NCI-H82 (cell line): ENCODE data around the gene KCNK16.

Experiments used
- DNase-seq: peaks from one replicate; lab custom pipeline; 2025; lab: John Stamatoyannopoulos, UW

KCNK16 gene

GRCh38 chr6:39276379-39276995 is 46.0 kb downstream of the KCNK16 start:
- no peak for DNase-seq

DNA sequence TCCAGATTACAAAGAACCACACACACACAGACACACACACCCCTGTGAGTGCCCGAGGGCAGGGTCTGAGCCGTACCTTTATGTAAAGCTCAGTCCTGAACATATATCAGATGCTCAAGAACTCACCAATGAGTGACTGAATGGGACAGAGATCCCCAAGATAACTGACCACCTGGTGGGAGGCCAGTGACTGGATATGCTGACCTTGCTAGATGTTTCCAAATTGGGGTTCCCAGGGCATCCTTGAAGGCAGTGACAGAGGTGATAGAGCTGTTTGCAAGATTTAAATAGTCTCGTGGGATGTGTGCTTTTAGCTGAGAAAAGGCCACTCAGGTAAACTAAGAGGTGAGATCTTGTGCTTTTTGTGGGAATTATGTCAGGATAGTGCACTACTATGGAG is 47.6 kb downstream of the KCNK16 start:
- DNase-seq = no peak

- DNase-seq = no peak
These were observed 48.0 kb downstream of the KCNK16 start for GRCh38 chr6:39274471-39274870.

GRCh38 chr6:39273406-39273821 is 49.1 kb downstream of the KCNK16 start:
- DNase-seq = no peak

DNA sequence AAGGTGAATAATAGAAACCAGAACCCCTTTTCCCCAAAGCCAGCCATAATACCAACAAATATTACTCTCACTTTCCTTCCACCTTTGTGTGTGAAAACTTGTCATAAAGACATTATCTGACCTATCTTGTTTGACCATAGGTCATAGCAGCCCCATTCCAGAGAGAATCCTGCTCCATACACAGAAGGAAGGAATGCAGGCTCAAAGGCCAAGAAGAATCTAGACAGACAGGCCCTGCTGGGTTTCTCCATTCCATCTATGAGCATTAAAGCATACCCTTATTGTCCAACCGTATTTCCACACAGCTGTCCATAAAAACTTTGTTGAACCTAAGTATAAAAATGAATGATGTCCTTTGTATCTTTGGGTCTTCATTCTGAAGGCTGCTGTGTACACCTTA is 52.5 kb downstream of the KCNK16 start:
- DNase-seq = no peak

DNA sequence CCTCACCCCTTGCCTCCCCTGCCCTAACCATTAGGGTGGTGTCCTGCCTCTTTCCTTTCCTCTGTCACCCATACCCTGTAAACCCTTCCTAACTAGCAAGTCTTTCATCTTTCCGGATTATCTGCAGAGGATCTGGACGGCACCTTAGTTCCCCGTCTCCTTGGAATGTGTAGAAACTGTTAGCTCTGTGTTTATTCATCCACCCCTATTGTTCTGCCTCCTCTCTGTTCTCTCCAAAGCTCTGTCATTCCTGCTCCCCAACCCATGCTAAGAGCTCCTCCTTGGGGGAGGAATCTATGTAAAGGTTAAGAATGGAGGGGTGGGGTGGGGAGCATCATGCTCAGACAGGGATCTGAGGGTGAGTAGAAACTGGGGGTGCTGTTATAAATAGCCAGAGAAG is 53.8 kb downstream of the KCNK16 start:
- no peak for DNase-seq

DNA sequence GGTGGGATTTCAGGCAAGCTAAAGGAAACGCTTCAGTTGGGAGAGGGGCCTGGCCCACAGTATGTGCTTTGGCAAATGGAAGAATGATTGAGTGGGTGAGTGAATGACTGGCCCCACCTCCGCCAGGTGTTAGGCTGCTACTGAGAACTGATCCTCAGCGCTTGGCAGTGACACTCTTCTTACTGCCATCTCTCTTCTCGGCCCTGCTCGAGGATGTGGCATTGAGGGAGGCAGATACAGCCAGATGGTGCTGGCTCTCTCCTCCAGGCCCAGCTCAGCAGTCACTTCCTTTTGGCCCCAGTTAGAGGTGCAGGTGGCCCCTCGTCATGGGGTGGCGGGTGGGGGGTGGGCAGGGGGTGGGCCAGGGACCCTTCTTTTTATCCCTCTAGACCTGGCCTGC is 54.3 kb downstream of the KCNK16 start:
- DNase-seq = no peak

DNA sequence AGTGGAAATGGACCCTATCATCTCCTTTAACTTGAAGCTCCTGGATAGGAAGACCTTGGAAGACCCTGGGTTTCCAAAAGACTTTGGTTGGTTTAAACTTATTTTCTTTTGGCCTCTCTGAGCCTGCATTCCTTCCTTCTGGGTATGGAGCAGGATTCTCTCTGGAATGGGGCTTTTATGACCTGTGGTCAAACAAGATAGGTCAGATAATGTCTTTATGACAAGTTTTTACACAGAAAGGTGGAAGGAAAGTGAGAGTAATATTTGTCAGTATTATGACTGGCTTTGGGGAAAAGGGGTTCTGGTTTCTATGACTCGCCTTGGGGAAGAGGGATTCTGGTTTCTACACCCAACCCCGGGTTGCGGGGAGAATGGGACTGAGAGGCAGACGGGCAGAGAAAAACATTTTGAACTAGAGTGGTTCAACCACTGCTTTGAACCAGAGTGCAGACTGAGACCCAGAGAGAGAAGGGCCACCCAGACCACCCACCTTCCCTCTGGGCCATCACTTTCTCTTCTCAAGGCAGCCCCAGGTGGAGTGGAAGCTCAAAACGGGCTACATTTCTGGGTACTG is 55.6 kb downstream of the KCNK16 start:
- DNase-seq = no peak

- no peak for DNase-seq
These were observed 56.1 kb downstream of the KCNK16 start for GRCh38 chr6:39266375-39266774.
